ENCODE measurements around the gene USP5. TPM values are rescaled to one million over a fixed set of nuclear protein-coding genes. Genes with fewer than 3 reads are reported as not detected.

USP5 gene
- polyA plus RNA-seq, 3 donors: 28.0 to 32.4 (median 29.9) TPM

DNA sequence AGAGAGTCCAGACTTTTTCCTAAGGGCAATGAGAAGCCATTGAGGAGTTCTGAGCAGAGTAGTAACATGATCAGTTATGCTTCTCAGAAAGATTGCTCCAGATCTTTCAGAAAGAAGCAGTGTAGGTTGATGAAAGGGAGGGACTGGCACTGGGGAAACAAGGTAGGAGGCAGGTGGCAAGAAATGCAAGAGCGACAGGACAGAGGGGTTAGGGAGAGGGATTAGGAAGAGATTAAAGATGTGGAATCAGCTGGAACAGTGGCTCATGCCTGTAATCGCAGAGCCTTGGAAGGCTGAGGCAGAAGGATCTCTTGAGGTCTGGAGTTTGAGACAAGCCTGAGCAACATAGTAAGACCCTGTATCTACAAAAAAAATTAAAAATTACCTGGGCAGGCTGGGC is 4.3 kb upstream of the USP5 start:
- no peaks in the 10 kb centered on the region for H3K9me3 ChIP-seq (replicated peaks in 1 of 2; ENCODE audit: control insufficient read depth in 1 of 2, insufficient read depth in 1 of 2, low read length in 2 of 2)
- peak overlapping the region in 2 of 7 donors; percentile 61 to 68 for H3K27ac Mint-ChIP-seq
- H3K27me3 ChIP-seq (ENCODE audit: control insufficient read depth in 2 of 2, insufficient read depth in 2 of 2, low read length in 2 of 2): no peaks in the 10 kb centered on the region
- peaks cover 31% of the 10 kb centered on the region for H3K4me1 Mint-ChIP-seq
- H3K4me3 Mint-ChIP-seq: no peak overlapping the region
- H3K27me3 Mint-ChIP-seq (ENCODE audit: low read depth in 3 of 3): peaks cover 1 to 4% (median 3%) of the 10 kb centered on the region in 3 donors
- H2AFZ ChIP-seq (ENCODE audit: insufficient read depth, low read depth, low read length, poor library complexity, severe bottlenecking): no peak overlapping the region
- H3K9ac ChIP-seq (ENCODE audit: insufficient read depth, low read length, poor library complexity, severe bottlenecking): no peak overlapping the region
- DNase-seq: no peak
- H3K36me3 ChIP-seq (replicated peaks in 1 of 2; ENCODE audit: control insufficient read depth in 1 of 2, insufficient read depth in 2 of 2, low read length in 2 of 2): peaks cover 3 to 30% of the 10 kb centered on the region in 2 donors
- H3K79me2 ChIP-seq (ENCODE audit: insufficient read depth, low read length): peaks cover 25% of the 10 kb centered on the region
- intact Hi-C loops (cut with micrococcal nuclease): no loop called here
- H3K4me3 ChIP-seq (replicated peaks in 1 of 3; ENCODE audit: low read depth in 2 of 3, low read length in 3 of 3): no peak overlapping the region
- 100% methylated on average over 1 of the region's 2 CpGs for WGBS (ENCODE audit: insufficient coverage)
- no peak overlapping the region for H3K4me2 ChIP-seq (replicated peaks; ENCODE audit: extremely low read depth, low read length, poor library complexity, severe bottlenecking)
- peaks cover 15 to 37% of the 10 kb centered on the region in 2 donors for H3K36me3 Mint-ChIP-seq
- H3K27ac ChIP-seq (ENCODE audit: low read depth in 1 of 2, low read length in 2 of 2): no peak overlapping the region
- H3K9me3 Mint-ChIP-seq: no peaks in the 10 kb centered on the region
- no peaks in the 10 kb centered on the region for H4K20me1 ChIP-seq (ENCODE audit: insufficient read depth, low read length)
- TF ChIP-seq, protein P1, sequence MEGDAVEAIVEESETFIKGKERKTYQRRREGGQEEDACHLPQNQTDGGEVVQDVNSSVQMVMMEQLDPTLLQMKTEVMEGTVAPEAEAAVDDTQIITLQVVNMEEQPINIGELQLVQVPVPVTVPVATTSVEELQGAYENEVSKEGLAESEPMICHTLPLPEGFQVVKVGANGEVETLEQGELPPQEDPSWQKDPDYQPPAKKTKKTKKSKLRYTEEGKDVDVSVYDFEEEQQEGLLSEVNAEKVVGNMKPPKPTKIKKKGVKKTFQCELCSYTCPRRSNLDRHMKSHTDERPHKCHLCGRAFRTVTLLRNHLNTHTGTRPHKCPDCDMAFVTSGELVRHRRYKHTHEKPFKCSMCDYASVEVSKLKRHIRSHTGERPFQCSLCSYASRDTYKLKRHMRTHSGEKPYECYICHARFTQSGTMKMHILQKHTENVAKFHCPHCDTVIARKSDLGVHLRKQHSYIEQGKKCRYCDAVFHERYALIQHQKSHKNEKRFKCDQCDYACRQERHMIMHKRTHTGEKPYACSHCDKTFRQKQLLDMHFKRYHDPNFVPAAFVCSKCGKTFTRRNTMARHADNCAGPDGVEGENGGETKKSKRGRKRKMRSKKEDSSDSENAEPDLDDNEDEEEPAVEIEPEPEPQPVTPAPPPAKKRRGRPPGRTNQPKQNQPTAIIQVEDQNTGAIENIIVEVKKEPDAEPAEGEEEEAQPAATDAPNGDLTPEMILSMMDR (IDR thresholded peaks at IDR 0.05): no peak
- peaks cover 22 to 27% of the 10 kb centered on the region in 2 donors for H3K4me1 ChIP-seq (ENCODE audit: control insufficient read depth in 1 of 2, insufficient read depth in 2 of 2, low read length in 2 of 2)

DNA sequence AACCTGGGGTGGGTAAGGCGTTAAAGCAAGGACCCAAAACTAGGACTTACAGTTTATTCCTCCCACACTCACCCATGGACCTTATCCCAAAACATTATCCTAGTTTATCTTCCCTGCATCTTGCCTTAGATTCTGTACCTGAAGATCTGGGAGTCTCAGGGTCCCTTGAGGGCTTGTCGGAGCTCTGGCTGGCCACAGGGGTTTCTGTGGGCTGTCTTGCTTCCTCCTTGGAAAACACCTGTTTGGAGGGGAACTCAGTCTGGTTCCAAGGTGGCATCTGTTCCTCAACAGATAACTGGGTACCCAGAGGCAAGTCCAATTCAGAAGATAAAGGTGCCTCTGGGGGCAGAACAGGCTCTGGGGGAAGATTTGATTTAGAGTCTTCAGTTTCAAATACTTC is 2.5 kb upstream of the USP5 start:
- no peak overlapping the region for H3K27ac ChIP-seq (ENCODE audit: low read depth in 1 of 2, low read length in 2 of 2)
- peaks cover 42% of the 10 kb centered on the region for H3K79me2 ChIP-seq (ENCODE audit: insufficient read depth, low read length)
- TF ChIP-seq, protein P1 (IDR thresholded peaks at IDR 0.05): no peak
- Mint-ChIP-seq H3K9me3 (no peaks in the 10 kb centered on the region), H3K27me3 (ENCODE audit: low read depth in 3 of 3) (peaks cover 0 to 1% (median 0%) of the 10 kb centered on the region in 3 donors), H3K4me1 (peaks cover 39% of the 10 kb centered on the region), H3K27ac (peak overlapping the region in 2 of 7 donors; percentile 31 to 52), H3K36me3 (peaks cover 18 to 41% of the 10 kb centered on the region in 2 donors), H3K4me3 (no peak overlapping the region)
- intact Hi-C loops (cut with micrococcal nuclease): no loop called here
- H3K36me3 ChIP-seq (replicated peaks in 1 of 2; ENCODE audit: control insufficient read depth in 1 of 2, insufficient read depth in 2 of 2, low read length in 2 of 2): peaks cover 3 to 30% of the 10 kb centered on the region in 2 donors
- 13% methylated on average over 1 of the region's 2 CpGs for WGBS (ENCODE audit: insufficient coverage)
- H3K27me3 ChIP-seq (ENCODE audit: control insufficient read depth in 2 of 2, insufficient read depth in 2 of 2, low read length in 2 of 2): no peaks in the 10 kb centered on the region
- DNase-seq: no peak
- H2AFZ ChIP-seq (ENCODE audit: insufficient read depth, low read depth, low read length, poor library complexity, severe bottlenecking): no peak overlapping the region
- H3K4me3 ChIP-seq (replicated peaks in 1 of 3; ENCODE audit: low read depth in 2 of 3, low read length in 3 of 3): no peak overlapping the region
- no peaks in the 10 kb centered on the region for H3K9me3 ChIP-seq (replicated peaks in 1 of 2; ENCODE audit: control insufficient read depth in 1 of 2, insufficient read depth in 1 of 2, low read length in 2 of 2)
- peaks cover 5% of the 10 kb centered on the region for H4K20me1 ChIP-seq (ENCODE audit: insufficient read depth, low read length)
- H3K4me2 ChIP-seq (replicated peaks; ENCODE audit: extremely low read depth, low read length, poor library complexity, severe bottlenecking): no peak overlapping the region
- peaks cover 29 to 35% of the 10 kb centered on the region in 2 donors for H3K4me1 ChIP-seq (ENCODE audit: control insufficient read depth in 1 of 2, insufficient read depth in 2 of 2, low read length in 2 of 2)
- H3K9ac ChIP-seq (ENCODE audit: insufficient read depth, low read length, poor library complexity, severe bottlenecking): no peak overlapping the region

All from CD14-positive monocyte (primary cell).